Measurements from ENCODE around the gene SCGN. TPM values are rescaled to one million over a fixed set of nuclear protein-coding genes. Genes with fewer than 3 reads are reported as not detected.

Gene SCGN
- total RNA-seq, 4 donors from 2014 or later: 4.1 to 13.0 (median 9.6) TPM

DNA sequence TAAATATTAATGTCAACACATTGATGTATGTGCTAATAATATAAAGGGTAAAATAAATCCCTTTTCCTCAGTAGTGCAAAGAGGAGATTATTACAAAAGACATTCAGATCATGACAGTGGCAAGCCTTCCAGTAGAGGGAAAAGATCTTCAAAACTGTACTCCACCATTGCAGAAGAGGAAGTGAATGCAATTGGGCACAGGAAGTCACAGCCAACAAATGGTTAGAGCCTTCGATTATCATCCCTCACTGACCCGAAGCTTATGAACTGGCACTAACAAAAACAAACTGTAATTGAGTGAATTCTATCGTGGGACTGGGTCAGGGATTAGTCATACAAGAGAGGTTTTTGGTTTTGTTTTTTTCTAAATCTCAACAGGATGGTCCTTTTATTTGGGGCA, 39.3 kb upstream of the SCGN start:
- Histone ChIP-seq H3K27me3 (no peaks in the 10 kb centered on the region), H3K4me3 (no peak overlapping the region), H3K9me3 (no peaks in the 10 kb centered on the region), H3K27ac (no peak overlapping the region), H3K4me1 (no peaks in the 10 kb centered on the region), H3K36me3 (peaks cover 0 to 37% (median 0%) of the 10 kb centered on the region in 3 donors)
- no peak for DNase-seq
- TF ChIP-seq POLR2A (IDR thresholded peaks at IDR 0.05): no peak
- no peak for TF ChIP-seq CTCF (IDR thresholded peaks at IDR 0.05)

GRCh38 chr6:25613415-25613814, 38.6 kb upstream of the SCGN start:
- Histone ChIP-seq H3K4me1 (no peaks in the 10 kb centered on the region), H3K27me3 (no peaks in the 10 kb centered on the region), H3K9me3 (no peaks in the 10 kb centered on the region), H3K36me3 (peaks cover 0 to 32% (median 0%) of the 10 kb centered on the region in 3 donors), H3K27ac (no peak overlapping the region), H3K4me3 (no peak overlapping the region)
- no peak for DNase-seq
- no peak for TF ChIP-seq CTCF (IDR thresholded peaks at IDR 0.05)
- no peak for TF ChIP-seq POLR2A (IDR thresholded peaks at IDR 0.05)

- Histone ChIP-seq H3K9me3 (no peaks in the 10 kb centered on the region), H3K4me3 (no peak overlapping the region), H3K27ac (no peak overlapping the region), H3K36me3 (peaks cover 0 to 30% (median 0%) of the 10 kb centered on the region in 3 donors), H3K4me1 (no peaks in the 10 kb centered on the region), H3K27me3 (no peaks in the 10 kb centered on the region)
- no peak for TF ChIP-seq POLR2A (IDR thresholded peaks at IDR 0.05)
- TF ChIP-seq CTCF (IDR thresholded peaks at IDR 0.05): no peak
- no peak for DNase-seq
Measured at GRCh38 chr6:25614052-25614451, 38.0 kb upstream of the SCGN start.

GRCh38 chr6:25615471-25615870, 36.5 kb upstream of the SCGN start:
- H3K9me3 ChIP-seq: no peaks in the 10 kb centered on the region
- no peak overlapping the region for H3K27ac ChIP-seq
- no peak for TF ChIP-seq POLR2A (IDR thresholded peaks at IDR 0.05)
- TF ChIP-seq CTCF (IDR thresholded peaks at IDR 0.05): no peak
- H3K27me3 ChIP-seq: no peaks in the 10 kb centered on the region
- H3K36me3 ChIP-seq: peaks cover 0 to 35% (median 0%) of the 10 kb centered on the region in 3 donors
- H3K4me1 ChIP-seq: no peaks in the 10 kb centered on the region
- DNase-seq: no peak
- H3K4me3 ChIP-seq: no peak overlapping the region

DNA sequence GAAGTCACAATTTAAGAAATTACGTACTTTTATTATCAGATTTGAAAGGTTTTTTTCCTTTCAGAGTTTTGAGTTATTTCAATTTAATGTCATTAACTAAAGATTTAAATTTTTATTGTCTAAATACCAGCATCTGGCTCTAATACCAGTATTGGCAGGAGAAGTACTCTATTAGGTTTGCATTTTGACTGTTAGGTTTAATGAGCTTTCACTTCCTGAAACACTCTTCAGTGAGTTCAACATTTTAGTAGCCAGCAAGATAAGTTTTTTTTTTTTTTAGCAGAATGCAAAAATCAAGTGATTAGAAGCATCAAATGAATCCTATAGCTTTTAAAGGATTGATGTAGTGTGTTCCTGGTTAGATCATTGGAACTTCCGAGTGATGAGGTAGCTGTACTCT, 34.0 kb upstream of the SCGN start:
- Histone ChIP-seq H3K27ac (no peak overlapping the region), H3K9me3 (no peaks in the 10 kb centered on the region), H3K4me3 (no peak overlapping the region), H3K4me1 (no peaks in the 10 kb centered on the region), H3K27me3 (no peaks in the 10 kb centered on the region), H3K36me3 (peaks cover 0 to 27% (median 0%) of the 10 kb centered on the region in 3 donors)
- TF ChIP-seq CTCF (IDR thresholded peaks at IDR 0.05) (no peak), POLR2A (IDR thresholded peaks at IDR 0.05) (no peak)
- DNase-seq: no peak

- H3K27me3 ChIP-seq: no peaks in the 10 kb centered on the region
- TF ChIP-seq POLR2A (IDR thresholded peaks at IDR 0.05): no peak
- TF ChIP-seq CTCF (IDR thresholded peaks at IDR 0.05): no peak
- H3K4me1 ChIP-seq: no peaks in the 10 kb centered on the region
- no peak overlapping the region for H3K27ac ChIP-seq
- H3K4me3 ChIP-seq: no peak overlapping the region
- H3K9me3 ChIP-seq: no peaks in the 10 kb centered on the region
- H3K36me3 ChIP-seq: peaks cover 0 to 27% (median 0%) of the 10 kb centered on the region in 3 donors
- DNase-seq: no peak
Measured at GRCh38 chr6:25619217-25619616, 32.8 kb upstream of the SCGN start.
